SKM-1 treated with dmso at 0.1 percent for 144 hours (cell line): ENCODE results near the gene WDR20.

ENCODE experiments used
- DNase-seq: peaks from one replicate; lab custom pipeline; 2025; ENCODE audit not compliant: unreplicated experiment; lab: John Stamatoyannopoulos, UW

The WDR20 gene

DNA sequence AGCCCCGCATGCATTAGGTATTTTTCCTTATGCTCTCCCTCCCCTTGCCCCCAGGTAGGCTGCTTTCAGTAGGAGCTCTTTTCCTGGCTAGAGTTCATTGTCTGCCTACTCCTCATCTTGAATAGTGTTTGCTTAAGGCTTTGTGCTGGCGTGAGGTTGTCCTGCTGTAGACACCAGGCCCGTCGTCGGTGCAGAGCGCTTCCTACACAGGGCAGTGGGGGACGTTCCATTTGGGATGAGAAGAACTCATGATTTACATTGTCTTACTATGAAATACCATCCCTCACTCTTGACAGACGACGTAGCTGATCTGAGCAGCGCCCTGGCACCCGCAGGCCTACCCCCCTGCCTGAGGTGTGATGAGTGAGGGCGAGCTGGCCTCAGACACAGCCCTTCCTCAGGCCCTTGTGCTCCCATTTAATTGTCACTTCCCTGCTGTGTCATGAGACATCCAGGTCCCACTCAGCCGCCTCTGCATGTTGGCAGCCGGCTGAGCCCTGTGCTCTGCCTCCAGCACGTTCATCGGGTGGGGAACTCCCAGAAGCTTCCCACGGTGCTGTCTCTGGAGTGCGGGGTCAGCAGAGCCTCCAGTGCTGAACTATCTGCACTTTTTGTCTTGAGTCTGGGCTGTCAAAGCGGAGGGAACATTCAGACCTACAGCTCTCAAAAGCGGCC lies 76.0 kb downstream of the WDR20 start:
- no peak for DNase-seq

GRCh38 chr14:102217399-102217798 lies 77.7 kb downstream of the WDR20 start:
- DNase-seq: no peak

GRCh38 chr14:102217987-102218421 lies 78.3 kb downstream of the WDR20 start:
- no peak for DNase-seq

- DNase-seq: no peak
Measured at GRCh38 chr14:102218688-102219087, 79.0 kb downstream of the WDR20 start.

DNA sequence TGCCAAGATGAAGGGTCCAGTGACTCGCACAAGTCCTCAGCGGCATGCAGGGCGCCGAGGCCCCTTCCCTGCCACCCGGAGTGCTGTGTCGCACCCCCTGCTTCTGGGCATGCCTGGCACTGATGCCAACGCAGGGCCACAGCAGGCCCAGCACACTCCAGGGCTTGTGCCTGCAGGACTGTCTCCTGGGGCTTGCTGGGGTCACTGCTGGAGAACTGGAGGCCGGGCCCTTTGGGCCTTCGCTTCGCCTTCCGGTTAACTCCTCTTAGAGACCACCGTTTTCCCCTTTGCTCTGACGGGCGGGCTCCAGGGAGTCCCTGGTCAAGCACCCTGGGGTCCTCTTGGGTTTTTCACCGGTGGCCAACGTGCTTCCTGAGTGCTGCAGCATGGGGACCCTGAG lies 79.6 kb downstream of the WDR20 start:
- DNase-seq: no peak

DNA sequence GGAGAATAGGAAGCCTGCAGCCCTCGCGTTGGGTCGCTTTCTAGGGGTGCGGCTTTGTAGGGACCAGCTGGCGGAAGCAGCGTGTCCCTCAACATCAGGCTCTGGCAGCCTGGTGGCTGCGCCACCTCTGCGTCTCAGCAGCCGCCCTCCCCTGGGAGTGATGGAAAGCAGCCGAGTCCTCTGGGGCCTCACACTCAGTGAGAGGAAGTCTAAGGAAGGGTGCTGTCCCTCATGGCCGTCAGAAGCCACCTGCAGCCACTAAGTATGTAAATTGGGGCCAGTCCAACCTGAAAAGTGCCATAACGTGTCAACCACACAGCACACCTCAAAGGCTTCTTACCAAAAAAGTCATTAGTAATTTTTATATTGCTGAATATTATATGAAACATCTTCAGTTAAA lies 80.3 kb downstream of the WDR20 start:
- no peak for DNase-seq

DNA sequence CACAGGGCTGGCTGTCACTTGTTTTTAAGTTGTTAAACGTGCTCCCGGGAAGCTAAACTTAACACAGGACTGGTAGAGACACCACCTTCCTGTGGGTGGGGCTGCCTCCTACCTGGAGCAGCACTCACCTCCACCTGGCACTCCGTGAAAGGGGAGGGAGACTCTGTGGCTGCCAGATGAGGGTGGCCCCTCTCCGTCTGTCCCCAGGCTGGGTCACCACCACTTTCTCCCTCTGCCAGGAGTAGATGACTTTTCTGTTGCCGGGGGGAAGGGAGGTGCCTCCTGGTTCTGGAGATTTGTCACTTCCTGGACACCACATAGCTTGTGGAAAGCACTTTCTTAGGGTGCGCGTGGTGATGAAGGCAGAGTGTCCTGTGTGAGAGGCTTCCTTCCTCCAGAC lies 81.3 kb downstream of the WDR20 start:
- DNase-seq: no peak

DNA sequence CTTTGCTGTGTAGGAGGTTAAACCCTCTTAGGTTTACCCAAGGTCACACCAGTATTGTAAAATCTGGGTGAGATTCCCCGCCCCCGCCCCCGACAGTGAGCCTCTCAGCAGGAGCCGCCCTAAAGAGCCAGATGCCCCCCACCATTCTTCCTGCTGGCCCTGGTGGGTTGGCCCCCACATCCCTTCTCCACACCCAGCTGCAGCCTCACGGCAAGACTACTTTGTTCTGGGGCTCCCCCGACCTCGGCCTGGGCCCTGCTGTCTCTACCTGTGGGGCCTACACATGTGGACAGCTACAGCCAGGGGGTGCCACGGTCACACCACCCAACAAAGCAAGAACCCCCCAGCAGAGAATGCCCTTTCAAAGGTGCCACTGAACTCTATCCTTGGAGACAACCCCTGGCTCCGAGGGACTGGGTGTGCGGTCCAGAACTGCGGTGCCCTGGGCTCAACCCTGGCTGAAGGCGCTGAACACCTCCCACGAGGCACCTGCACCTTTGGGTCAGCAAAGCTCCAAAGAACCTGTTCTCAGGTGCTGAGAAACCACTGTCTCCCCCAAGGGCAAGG lies 82.4 kb downstream of the WDR20 start:
- no peak for DNase-seq

GRCh38 chr14:102222751-102223150 lies 83.1 kb downstream of the WDR20 start:
- DNase-seq: no peak

DNA sequence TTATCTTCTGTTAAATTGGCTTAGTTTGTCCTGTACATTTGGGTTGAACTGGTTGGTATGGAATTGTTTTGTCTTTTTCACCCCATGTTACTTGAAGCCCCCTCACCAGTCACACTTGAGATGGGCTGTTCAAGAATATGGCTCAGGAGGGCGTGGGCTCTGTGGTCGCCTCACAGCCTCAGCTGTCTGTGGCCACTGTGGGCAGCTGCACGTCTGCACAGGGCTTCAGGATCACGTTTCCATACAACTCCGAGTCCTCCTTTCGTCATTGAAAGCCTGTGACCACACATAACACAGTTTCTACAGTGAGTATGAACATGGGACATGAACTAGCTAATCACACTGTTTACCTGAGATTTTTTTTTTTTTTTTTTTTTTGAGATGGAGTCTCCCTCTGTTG lies 84.0 kb downstream of the WDR20 start:
- no peak for DNase-seq

- DNase-seq: no peak
Measured at GRCh38 chr14:102225386-102225785, 85.7 kb downstream of the WDR20 start.

DNA sequence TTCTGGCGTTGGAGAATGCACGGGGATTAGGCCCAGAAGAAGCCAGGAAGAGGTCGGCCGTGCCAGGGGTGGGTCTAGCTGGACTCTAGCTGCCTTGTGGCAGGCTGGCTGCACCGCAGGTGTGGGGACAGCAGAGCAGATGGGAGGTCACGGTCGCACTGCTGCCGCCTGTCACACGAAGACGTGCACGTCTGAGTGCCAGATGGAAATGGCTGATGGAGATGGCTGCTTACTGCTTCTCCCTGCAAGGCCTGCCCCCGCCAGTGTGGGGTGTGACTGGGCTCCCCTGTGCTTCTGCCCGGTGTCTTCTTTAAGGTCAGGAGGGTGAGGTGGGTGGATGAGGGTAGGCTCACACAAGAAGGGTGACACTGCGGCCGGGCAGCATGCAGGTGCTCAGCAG lies 86.2 kb downstream of the WDR20 start:
- no peak for DNase-seq

- no peak for DNase-seq
Measured at GRCh38 chr14:102226356-102227125, 86.8 kb downstream of the WDR20 start.

DNA sequence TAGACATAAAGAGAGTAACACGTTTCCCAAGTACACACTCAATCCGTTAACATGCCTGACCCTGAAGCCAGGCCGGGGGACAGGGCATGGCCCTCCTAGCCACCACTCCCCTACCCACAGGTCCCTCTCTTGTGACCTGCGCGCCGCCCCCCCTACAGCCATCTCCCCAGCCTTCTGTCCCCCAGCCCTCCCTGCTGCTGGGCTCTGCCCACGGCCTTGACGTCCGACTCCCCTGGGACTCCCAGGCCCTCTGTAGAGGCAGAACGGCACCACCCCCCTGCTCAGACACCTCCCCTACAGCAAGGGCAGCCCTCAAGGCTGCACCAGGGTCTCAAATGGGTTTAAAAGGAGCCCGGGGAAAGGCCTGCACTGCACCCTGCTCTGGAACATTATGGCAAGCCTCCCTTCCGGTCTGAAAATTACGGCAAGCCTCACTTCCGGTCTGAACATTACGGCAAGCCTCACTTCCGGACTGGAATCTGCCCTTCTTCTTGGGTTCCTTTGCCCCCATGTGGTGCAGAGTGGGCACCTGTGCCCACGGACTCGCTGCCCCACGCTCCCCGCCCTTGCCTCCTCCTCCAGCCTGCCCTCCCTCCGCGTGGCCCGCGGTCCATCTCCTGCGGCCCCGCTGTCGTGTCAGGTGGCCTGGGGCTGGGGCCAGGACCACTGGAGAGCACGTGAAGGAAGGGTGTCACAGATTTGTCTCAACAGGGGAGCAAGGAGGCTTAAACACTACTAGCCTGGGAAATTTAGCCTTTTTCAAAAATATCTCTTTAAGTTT lies 87.7 kb downstream of the WDR20 start:
- no peak for DNase-seq

GRCh38 chr14:102229071-102229738 lies 89.5 kb downstream of the WDR20 start:
- no peak for DNase-seq

- no peak for DNase-seq
Measured at GRCh38 chr14:102229739-102230092, 90.0 kb downstream of the WDR20 start.

DNA sequence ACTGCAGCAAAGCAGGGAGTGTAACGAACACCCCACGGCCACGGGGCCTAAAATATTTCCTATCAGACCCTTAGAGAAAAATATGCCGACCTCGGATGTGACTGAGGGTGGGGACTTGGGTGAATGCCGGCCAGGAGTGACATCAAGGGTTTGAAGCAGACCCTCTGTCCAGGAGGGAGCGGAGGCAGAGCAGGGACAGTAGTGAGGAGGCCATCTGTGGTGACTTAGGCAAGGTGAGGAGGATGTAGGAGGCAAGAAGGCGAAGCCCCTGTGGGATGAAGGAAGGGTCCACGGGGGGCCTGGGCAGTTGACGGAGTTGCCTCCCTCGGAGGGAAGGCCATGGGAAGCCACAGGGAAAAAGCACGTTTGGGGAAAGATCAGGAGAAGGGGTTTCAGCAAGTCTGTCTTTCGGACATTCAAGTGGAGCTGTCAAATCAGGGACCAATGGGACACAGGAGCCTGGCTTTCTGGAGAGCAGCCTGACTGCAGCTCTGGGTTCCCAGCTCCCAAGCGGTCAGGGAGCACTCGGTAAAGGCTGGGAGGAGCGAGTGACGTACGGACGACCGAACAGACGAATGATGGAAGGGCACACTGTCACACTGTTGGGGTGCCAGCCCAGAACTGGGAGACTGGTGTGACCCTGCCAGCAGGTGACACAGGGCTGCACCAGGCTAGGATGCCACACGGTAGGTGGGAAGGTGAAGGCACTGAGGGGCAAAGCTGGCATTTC lies 90.9 kb downstream of the WDR20 start:
- no peak for DNase-seq

- no peak for DNase-seq
Measured at GRCh38 chr14:102231476-102232347, 92.0 kb downstream of the WDR20 start.

GRCh38 chr14:102232348-102232625 lies 92.6 kb downstream of the WDR20 start:
- no peak for DNase-seq

- DNase-seq: no peak
Measured at GRCh38 chr14:102233081-102233480, 93.4 kb downstream of the WDR20 start.
